NT2/D1 (cell line): Measurements from ENCODE around the gene C1orf159.

Experiments used
- DNase-seq: peaks from one replicate; pipeline ENCODE4 v3.0.0-alpha.2; 2011; ENCODE audit warnings: low read depth, low spot score
- H3K27me3 ChIP-seq: 2 replicates; pipeline ENCODE4 v1.6.0; 2011; ENCODE audit warnings: mild to moderate bottlenecking; ENCODE audit not compliant: insufficient read length, insufficient read depth
- H3K36me3 ChIP-seq: 2 replicates; pipeline ENCODE4 v1.6.1; 2011; ENCODE audit warnings: mild to moderate bottlenecking, low read length, mixed read lengths; ENCODE audit not compliant: insufficient read depth, insufficient read length
- H3K4me1 ChIP-seq: 2 replicates; pipeline ENCODE4 v1.5.1; 2011; ENCODE audit not compliant: insufficient read depth, insufficient read length
- H3K4me3 ChIP-seq: 2 replicates; pipeline ENCODE4 v1.5.1; 2011; ENCODE audit warnings: low read depth; ENCODE audit not compliant: insufficient read length
- H3K9ac ChIP-seq: 2 replicates; pipeline ENCODE4 v1.6.0; 2011; ENCODE audit warnings: low read depth; ENCODE audit not compliant: insufficient read length
- H3K9me3 ChIP-seq: 2 replicates; pipeline ENCODE4 v1.5.1; 2011; ENCODE audit warnings: mild to moderate bottlenecking, low read length; ENCODE audit not compliant: insufficient read depth
- SUZ12 ChIP-seq: IDR thresholded peaks from 2 replicates; pipeline ENCODE4 v1.6.1; 2011; ENCODE audit not compliant: insufficient read length, insufficient read depth; ENCODE audit errors: extremely low read depth
- YY1 ChIP-seq: IDR thresholded peaks from 2 replicates; pipeline ENCODE4 v1.6.1; 2011; ENCODE audit not compliant: insufficient read length, insufficient read depth
- ZNF274 ChIP-seq: IDR thresholded peaks from 2 replicates; pipeline ENCODE4 v1.6.1; 2011; ENCODE audit warnings: mild to moderate bottlenecking, low read depth, low read length

Gene C1orf159

GRCh38 chr1:1065265-1065939 lies 50.5 kb downstream of the C1orf159 start:
- no peaks in the 10 kb centered on the region for H3K36me3 ChIP-seq
- no peaks in the 10 kb centered on the region for H3K9me3 ChIP-seq
- H3K27me3 ChIP-seq = peaks cover 21% of the 10 kb centered on the region
- no peak overlapping the region for H3K9ac ChIP-seq
- no peak for TF ChIP-seq ZNF274
- TF ChIP-seq YY1 = no peak
- no peak for TF ChIP-seq SUZ12
- no peak for DNase-seq
- no peak overlapping the region for H3K4me3 ChIP-seq
- H3K4me1 ChIP-seq = peaks cover 31% of the 10 kb centered on the region

- H3K9me3 ChIP-seq = no peaks in the 10 kb centered on the region
- H3K4me3 ChIP-seq = peak overlapping the region; percentile 19
- no peaks in the 10 kb centered on the region for H3K36me3 ChIP-seq
- H3K9ac ChIP-seq = peak overlapping the region; percentile 81
- DNase-seq = no peak
- TF ChIP-seq YY1 = no peak
- TF ChIP-seq SUZ12 = no peak
- TF ChIP-seq ZNF274 = no peak
- H3K4me1 ChIP-seq = peaks cover 21% of the 10 kb centered on the region
- peaks cover 22% of the 10 kb centered on the region for H3K27me3 ChIP-seq
Observed at GRCh38 chr1:1063945-1064831, 51.7 kb downstream of the C1orf159 start.

- Histone ChIP-seq H3K27me3 (peaks cover 29% of the 10 kb centered on the region), H3K4me3 (peak overlapping the region; percentile 15), H3K36me3 (no peaks in the 10 kb centered on the region), H3K9ac (peak overlapping the region; percentile 44), H3K4me1 (peaks cover 22% of the 10 kb centered on the region), H3K9me3 (no peaks in the 10 kb centered on the region)
- TF ChIP-seq YY1 = no peak
- no peak for DNase-seq
Observed at GRCh38 chr1:1063261-1063944, 52.5 kb downstream of the C1orf159 start.

GRCh38 chr1:1062348-1063163 lies 53.3 kb downstream of the C1orf159 start:
- peak overlapping the region; percentile 42 for H3K9ac ChIP-seq
- peaks cover 34% of the 10 kb centered on the region for H3K27me3 ChIP-seq
- peaks cover 25% of the 10 kb centered on the region for H3K4me1 ChIP-seq
- no peak overlapping the region for H3K4me3 ChIP-seq
- H3K9me3 ChIP-seq = no peaks in the 10 kb centered on the region
- no peaks in the 10 kb centered on the region for H3K36me3 ChIP-seq
- DNase-seq = no peak
- TF ChIP-seq ZNF274 = no peak
- no peak for TF ChIP-seq SUZ12
- no peak for TF ChIP-seq YY1

- peak overlapping the region; percentile 42 for H3K9ac ChIP-seq
- H3K4me1 ChIP-seq = peaks cover 25% of the 10 kb centered on the region
- H3K4me3 ChIP-seq = no peak overlapping the region
Observed at GRCh38 chr1:1061682-1062345, 54.1 kb downstream of the C1orf159 start.

GRCh38 chr1:1060281-1061000 lies 55.4 kb downstream of the C1orf159 start:
- TF ChIP-seq YY1 (no peak), SUZ12 (no peak), ZNF274 (no peak)
- peaks cover 25% of the 10 kb centered on the region for H3K4me1 ChIP-seq
- H3K9ac ChIP-seq = no peak overlapping the region
- H3K27me3 ChIP-seq = peaks cover 34% of the 10 kb centered on the region
- H3K4me3 ChIP-seq = no peak overlapping the region
- no peak for DNase-seq
- peaks cover 4% of the 10 kb centered on the region for H3K36me3 ChIP-seq
- no peaks in the 10 kb centered on the region for H3K9me3 ChIP-seq

More at GRCh38 chr1:1061682-1062345, 54.1 kb downstream of the C1orf159 start:
- Histone ChIP-seq H3K27me3 (peaks cover 34% of the 10 kb centered on the region), H3K36me3 (no peaks in the 10 kb centered on the region), H3K9me3 (no peaks in the 10 kb centered on the region)
- TF ChIP-seq YY1 = no peak
- TF ChIP-seq SUZ12 = no peak
- no peak for TF ChIP-seq ZNF274
- DNase-seq = no peak
